Measurements from ENCODE around the gene SENP5.
"Not testable (repeated sequence)": the region's sequence is repeated elsewhere in the genome, so short reads cannot be mapped to it uniquely, and the experiment has no call there.

Gene SENP5

DNA sequence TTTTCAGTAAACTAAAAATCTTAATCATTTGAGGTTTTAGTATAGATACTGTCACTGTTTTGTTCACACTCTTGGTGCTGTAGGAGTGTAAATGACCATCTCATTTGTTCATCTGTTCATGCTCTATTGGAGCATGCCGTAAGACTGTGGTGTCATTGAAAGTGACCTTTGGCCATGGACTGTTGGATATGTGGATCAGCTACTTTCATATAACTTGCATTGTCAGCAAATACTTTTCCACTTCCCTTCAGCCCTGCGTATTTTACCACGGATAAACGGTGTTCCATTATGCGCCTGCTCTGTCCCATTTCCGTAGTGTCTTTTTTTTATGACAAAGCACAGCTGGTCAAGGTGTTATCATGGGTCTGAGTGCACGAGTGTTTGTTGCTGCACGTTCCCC is 32.6 kb upstream of the SENP5 start:
- peaks cover 5% of the 10 kb centered on the region; the same call in 1 of the 2 replicates for H3K36me3 ChIP-seq (ENCODE audit: insufficient read depth, low read length)
- H3K9me3 ChIP-seq (ENCODE audit: insufficient read depth, low read depth, low read length), result no peaks in the 10 kb centered on the region
- TF ChIP-seq, protein P1, sequence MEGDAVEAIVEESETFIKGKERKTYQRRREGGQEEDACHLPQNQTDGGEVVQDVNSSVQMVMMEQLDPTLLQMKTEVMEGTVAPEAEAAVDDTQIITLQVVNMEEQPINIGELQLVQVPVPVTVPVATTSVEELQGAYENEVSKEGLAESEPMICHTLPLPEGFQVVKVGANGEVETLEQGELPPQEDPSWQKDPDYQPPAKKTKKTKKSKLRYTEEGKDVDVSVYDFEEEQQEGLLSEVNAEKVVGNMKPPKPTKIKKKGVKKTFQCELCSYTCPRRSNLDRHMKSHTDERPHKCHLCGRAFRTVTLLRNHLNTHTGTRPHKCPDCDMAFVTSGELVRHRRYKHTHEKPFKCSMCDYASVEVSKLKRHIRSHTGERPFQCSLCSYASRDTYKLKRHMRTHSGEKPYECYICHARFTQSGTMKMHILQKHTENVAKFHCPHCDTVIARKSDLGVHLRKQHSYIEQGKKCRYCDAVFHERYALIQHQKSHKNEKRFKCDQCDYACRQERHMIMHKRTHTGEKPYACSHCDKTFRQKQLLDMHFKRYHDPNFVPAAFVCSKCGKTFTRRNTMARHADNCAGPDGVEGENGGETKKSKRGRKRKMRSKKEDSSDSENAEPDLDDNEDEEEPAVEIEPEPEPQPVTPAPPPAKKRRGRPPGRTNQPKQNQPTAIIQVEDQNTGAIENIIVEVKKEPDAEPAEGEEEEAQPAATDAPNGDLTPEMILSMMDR (conservative IDR thresholded peaks at IDR 0.05; ENCODE audit: low read length), result no peak
- no peak for TF ChIP-seq EZH2phosphoT487 (IDR thresholded peaks at IDR 0.05; ENCODE audit: borderline replicate concordance)
- no peaks in the 10 kb centered on the region for H3K9me2 ChIP-seq (replicated peaks; ENCODE audit: low read depth, low read length)
- no peaks in the 10 kb centered on the region for H3K79me2 ChIP-seq (ENCODE audit: insufficient read depth, low read length)
- H3K27me3 ChIP-seq (ENCODE audit: insufficient read depth, low read length, poor library complexity, severe bottlenecking), result no peaks in the 10 kb centered on the region
- no peak overlapping the region for H3K4me2 ChIP-seq (ENCODE audit: low read depth, low read length, poor library complexity, severe bottlenecking)
- H2AFZ ChIP-seq (ENCODE audit: low read length), result no peak overlapping the region
- H3F3A ChIP-seq (ENCODE audit: low read depth), result peaks cover 2% of the 10 kb centered on the region; the same call in 1 of the 2 replicates
- no peaks in the 10 kb centered on the region for H3K4me1 ChIP-seq (ENCODE audit: insufficient read depth, low read length, poor library complexity, severe bottlenecking)
- H3K9ac ChIP-seq (ENCODE audit: low read depth, low read length, poor library complexity, severe bottlenecking), result no peak overlapping the region
- no peak overlapping the region for H3K4me3 ChIP-seq (ENCODE audit: low read length, poor library complexity, severe bottlenecking)
- no peaks in the 10 kb centered on the region for H4K20me1 ChIP-seq (ENCODE audit: insufficient read depth, low read length, poor library complexity, severe bottlenecking)

DNA sequence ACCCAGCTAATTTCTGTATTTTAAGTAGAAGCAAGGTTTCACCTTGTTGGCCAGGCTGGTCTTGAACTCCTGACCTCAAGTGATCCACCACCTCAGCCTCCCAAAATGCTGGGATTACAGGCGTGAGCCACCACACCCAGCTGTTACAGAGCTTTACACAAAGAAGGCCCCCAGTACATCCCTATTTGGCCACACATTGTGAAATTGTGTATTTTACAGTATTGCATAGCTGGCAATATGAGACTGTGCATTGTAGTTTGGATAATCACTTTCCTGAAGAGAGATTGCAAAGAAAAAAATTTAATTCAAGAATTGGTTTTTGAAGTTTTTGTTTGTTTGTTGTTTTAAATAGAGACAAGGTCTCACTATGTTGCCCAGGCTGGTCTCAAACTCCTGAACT is 31.1 kb upstream of the SENP5 start:
- not testable (repeated sequence) for H3K79me2 ChIP-seq (ENCODE audit: insufficient read depth, low read length); H3F3A ChIP-seq (ENCODE audit: low read depth); H3K9me2 ChIP-seq (replicated peaks; ENCODE audit: low read depth, low read length); H2AFZ ChIP-seq (ENCODE audit: low read length); H3K4me2 ChIP-seq (ENCODE audit: low read depth, low read length, poor library complexity, severe bottlenecking); H3K27me3 ChIP-seq (ENCODE audit: insufficient read depth, low read length, poor library complexity, severe bottlenecking); H3K9ac ChIP-seq (ENCODE audit: low read depth, low read length, poor library complexity, severe bottlenecking); H3K4me3 ChIP-seq (ENCODE audit: low read length, poor library complexity, severe bottlenecking); H3K9me3 ChIP-seq (ENCODE audit: insufficient read depth, low read depth, low read length); H3K36me3 ChIP-seq (ENCODE audit: insufficient read depth, low read length); H4K20me1 ChIP-seq (ENCODE audit: insufficient read depth, low read length, poor library complexity, severe bottlenecking); H3K4me1 ChIP-seq (ENCODE audit: insufficient read depth, low read length, poor library complexity, severe bottlenecking)

DNA sequence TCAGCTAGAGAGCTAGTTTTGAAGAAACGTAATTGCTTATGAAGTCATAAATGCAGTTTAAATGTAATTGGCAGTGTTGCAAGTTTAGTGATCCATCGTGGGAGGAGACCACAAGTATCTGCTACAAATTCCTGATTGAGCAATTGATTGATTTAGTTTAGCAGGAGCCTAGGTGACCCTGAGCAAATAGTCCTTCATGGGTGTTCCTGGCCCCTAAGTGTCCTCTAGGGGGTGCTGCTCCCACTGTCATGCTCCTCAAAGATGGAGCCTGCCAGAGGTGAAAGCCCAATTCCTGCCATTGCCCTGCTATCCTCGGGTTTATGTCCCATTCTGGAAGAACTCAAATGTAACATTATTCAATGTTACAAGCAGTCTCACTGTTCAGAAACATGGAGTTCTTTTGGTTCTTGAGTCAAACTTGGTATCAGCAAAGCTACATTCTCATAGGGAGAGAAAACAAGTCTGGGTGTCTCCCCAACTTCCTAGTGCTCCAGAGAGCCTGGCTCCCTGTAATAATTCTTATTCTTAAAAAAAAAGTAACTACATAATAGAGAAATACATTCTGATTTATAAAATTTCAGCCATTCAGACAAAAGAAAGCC is 29.8 kb upstream of the SENP5 start:
- Histone ChIP-seq H3F3A (ENCODE audit: low read depth) (no peaks in the 10 kb centered on the region; the same call in 1 of the 2 replicates), H3K9ac (ENCODE audit: low read depth, low read length, poor library complexity, severe bottlenecking) (no peak overlapping the region), H3K4me2 (ENCODE audit: low read depth, low read length, poor library complexity, severe bottlenecking) (no peak overlapping the region), H3K36me3 (ENCODE audit: insufficient read depth, low read length) (no peaks in the 10 kb centered on the region), H3K4me3 (ENCODE audit: low read length, poor library complexity, severe bottlenecking) (no peak overlapping the region), H3K27me3 (ENCODE audit: insufficient read depth, low read length, poor library complexity, severe bottlenecking) (no peaks in the 10 kb centered on the region), H4K20me1 (ENCODE audit: insufficient read depth, low read length, poor library complexity, severe bottlenecking) (no peaks in the 10 kb centered on the region), H3K79me2 (ENCODE audit: insufficient read depth, low read length) (no peaks in the 10 kb centered on the region), H2AFZ (ENCODE audit: low read length) (peak overlapping the region; percentile 77), H3K4me1 (ENCODE audit: insufficient read depth, low read length, poor library complexity, severe bottlenecking) (no peaks in the 10 kb centered on the region), H3K9me3 (ENCODE audit: insufficient read depth, low read depth, low read length) (no peaks in the 10 kb centered on the region), H3K9me2 (replicated peaks; ENCODE audit: low read depth, low read length) (no peaks in the 10 kb centered on the region)
- TF ChIP-seq, protein P1 (conservative IDR thresholded peaks at IDR 0.05; ENCODE audit: low read length), result peak; percentile 97
- TF ChIP-seq EZH2phosphoT487 (IDR thresholded peaks at IDR 0.05; ENCODE audit: borderline replicate concordance), result no peak

DNA sequence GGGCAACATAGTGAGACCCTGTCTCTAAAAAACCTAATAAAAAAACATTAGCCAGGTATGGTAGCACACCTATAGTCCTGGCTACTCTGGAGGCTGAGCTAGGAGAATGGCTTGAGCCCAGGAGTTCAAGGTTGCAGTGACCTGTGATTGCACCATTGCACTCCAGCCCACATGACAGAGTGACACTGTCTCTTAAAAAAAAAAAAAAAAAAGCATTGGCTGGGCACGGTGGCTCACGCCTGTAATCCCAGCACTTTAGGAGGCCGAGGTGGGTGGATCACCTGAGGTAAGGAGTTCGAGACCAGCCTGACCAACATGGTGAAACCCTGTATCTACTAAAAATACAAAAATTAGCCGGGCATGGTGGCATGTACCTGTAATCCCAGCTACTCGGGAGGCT is 28.4 kb upstream of the SENP5 start:
- not testable (repeated sequence) for H3K36me3 ChIP-seq (ENCODE audit: insufficient read depth, low read length); H3K4me1 ChIP-seq (ENCODE audit: insufficient read depth, low read length, poor library complexity, severe bottlenecking); H4K20me1 ChIP-seq (ENCODE audit: insufficient read depth, low read length, poor library complexity, severe bottlenecking)

More for the DNA sequence above, 28.4 kb upstream of the SENP5 start:
- H3K9ac ChIP-seq (ENCODE audit: low read depth, low read length, poor library complexity, severe bottlenecking); H3K4me2 ChIP-seq (ENCODE audit: low read depth, low read length, poor library complexity, severe bottlenecking); H3K4me3 ChIP-seq (ENCODE audit: low read length, poor library complexity, severe bottlenecking); H3K27me3 ChIP-seq (ENCODE audit: insufficient read depth, low read length, poor library complexity, severe bottlenecking); H3K79me2 ChIP-seq (ENCODE audit: insufficient read depth, low read length); H3K9me3 ChIP-seq (ENCODE audit: insufficient read depth, low read depth, low read length); H2AFZ ChIP-seq (ENCODE audit: low read length); H3K9me2 ChIP-seq (replicated peaks; ENCODE audit: low read depth, low read length); H3F3A ChIP-seq (ENCODE audit: low read depth): not testable (repeated sequence)

Data from Loucy (cell line).